Neuronal stem cell (in vitro differentiated cells): ENCODE data around the gene BBS9.

Source experiments
- DNase-seq: peaks from one replicate; pipeline ENCODE4 v3.0.0-alpha.2; 2013; ENCODE audit warnings: low spot score
- H2AFZ ChIP-seq: one replicate; pipeline ENCODE4 v1.6.1; 2013; ENCODE audit warnings: mild to moderate bottlenecking, low read length, inconsistent platforms
- H2AK5ac ChIP-seq: 2 replicates; pipeline ENCODE4 v1.6.1; 2013; ENCODE audit warnings: low read depth, mild to moderate bottlenecking, inconsistent platforms, low read length, moderate library complexity, mixed read lengths
- H2BK120ac ChIP-seq: 2 replicates; pipeline ENCODE4 v1.6.1; 2013; ENCODE audit warnings: low read depth, mild to moderate bottlenecking, inconsistent platforms, low read length, moderate library complexity, mixed read lengths
- H2BK12ac ChIP-seq: one replicate; pipeline ENCODE4 v1.6.1; 2013; ENCODE audit warnings: low read length, inconsistent platforms
- H2BK15ac ChIP-seq: 2 replicates; pipeline ENCODE4 v1.6.1; 2013; ENCODE audit warnings: mild to moderate bottlenecking, low read length, inconsistent platforms, mixed read lengths
- H2BK5ac ChIP-seq: one replicate; pipeline ENCODE4 v1.6.1; 2013; ENCODE audit warnings: inconsistent platforms, mild to moderate bottlenecking, low read length, moderate library complexity
- H3K14ac ChIP-seq: one replicate; pipeline ENCODE4 v1.6.1; 2013; ENCODE audit warnings: low read length, inconsistent platforms
- H3K18ac ChIP-seq: 2 replicates; pipeline ENCODE4 v1.6.1; 2013; ENCODE audit warnings: low read length, inconsistent platforms
- H3K23ac ChIP-seq: 2 replicates; pipeline ENCODE4 v1.6.1; 2013; ENCODE audit warnings: low read depth, mild to moderate bottlenecking, mixed read lengths, low read length, inconsistent platforms; ENCODE audit not compliant: poor library complexity
- H3K27ac ChIP-seq: replicated peaks from 3 replicates; pipeline ENCODE4 v1.5.1; 2013; ENCODE audit warnings: low read length, inconsistent platforms
- H3K27me3 ChIP-seq, 3 experiments: 2 replicates each; pipeline ENCODE4 v1.6.1; 2013; ENCODE audit warnings: low read length in 3 of 3, mild to moderate bottlenecking in 2 of 3, inconsistent platforms in 1 of 3, low read depth in 1 of 3, mixed read lengths in 1 of 3, moderate library complexity in 1 of 3; ENCODE audit not compliant: control insufficient read depth in 3 of 3, insufficient read depth in 3 of 3
- H3K36me3 ChIP-seq, 2 donors: replicated peaks in 1 of 2; 2 replicates each; pipeline ENCODE4 v1.6.1; 2013; ENCODE audit warnings: low read length in 2 of 2; ENCODE audit not compliant: control insufficient read depth in 2 of 2, insufficient read depth in 2 of 2
- H3K4ac ChIP-seq: 2 replicates; pipeline ENCODE4 v1.6.1; 2013; ENCODE audit warnings: inconsistent platforms, mild to moderate bottlenecking, low read length, moderate library complexity
- H3K4me1 ChIP-seq, 2 donors: 1 replicate in 1 of 2; 2 replicates in 1 of 2; pipeline ENCODE4 v1.6.1; 2013; ENCODE audit warnings: low read length in 2 of 2, low read depth in 1 of 2; ENCODE audit not compliant: control insufficient read depth in 2 of 2, insufficient read depth in 1 of 2
- H3K4me2 ChIP-seq: one replicate; pipeline ENCODE4 v1.6.1; 2013; ENCODE audit warnings: mild to moderate bottlenecking, low read length, inconsistent platforms; ENCODE audit not compliant: insufficient read depth, poor library complexity, severe bottlenecking
- H3K4me3 ChIP-seq, 2 donors: 2 replicates each; pipeline ENCODE4 v1.5.1; 2013; ENCODE audit warnings: low read length in 2 of 2, mild to moderate bottlenecking in 2 of 2, inconsistent platforms in 1 of 2, moderate library complexity in 1 of 2
- H3K79me1 ChIP-seq: one replicate; pipeline ENCODE4 v1.6.1; 2013; ENCODE audit warnings: low read depth, mild to moderate bottlenecking, inconsistent platforms, low read length, moderate library complexity
- H3K9ac ChIP-seq: one replicate; pipeline ENCODE4 v1.6.1; 2013; ENCODE audit warnings: mild to moderate bottlenecking, low read depth, low read length, inconsistent platforms; ENCODE audit not compliant: poor library complexity
- H3K9me3 ChIP-seq, 2 donors: replicated peaks in 1 of 2; 2 replicates each; pipeline versions ENCODE3 to v1.6.1; 2013; ENCODE audit warnings: low read length in 2 of 2, mild to moderate bottlenecking in 2 of 2, inconsistent platforms in 1 of 2, low read depth in 1 of 2, mixed read lengths in 1 of 2, moderate library complexity in 1 of 2; ENCODE audit not compliant: control insufficient read depth in 2 of 2, insufficient read depth in 1 of 2
- H4K8ac ChIP-seq: one replicate; pipeline ENCODE4 v1.6.1; 2013; ENCODE audit warnings: low read depth, mild to moderate bottlenecking, inconsistent platforms, low read length, moderate library complexity
- H4K91ac ChIP-seq: one replicate; pipeline ENCODE4 v1.6.1; 2013; ENCODE audit warnings: low read length, low read depth, mild to moderate bottlenecking, inconsistent platforms; ENCODE audit not compliant: poor library complexity
- WGBS, 2 donors: extraction: QIAGEN DNeasy Blood & Tissue Kit; methylation state at CpG; one replicate each; pipeline ENCODE4 v1.1.7; 2013; ENCODE audit warnings: missing lambda C conversion rate in 2 of 2, mixed read lengths in 1 of 2; ENCODE audit not compliant: insufficient read length in 2 of 2, insufficient replicate concordance in 1 of 2; ENCODE audit errors: extremely low coverage in 2 of 2; 5-methylcytosine and 5-hydroxymethylcytosine counted together

BBS9 gene

GRCh38 chr7:33220231-33220630, 90.9 kb downstream of the BBS9 start:
- Histone ChIP-seq H2AFZ (no peak overlapping the region), H2BK5ac (no peak overlapping the region), H4K8ac (no peak overlapping the region), H3K4me3 (no peak overlapping the region), H3K14ac (no peak overlapping the region), H3K27me3 (no peaks in the 10 kb centered on the region), H3K4ac (no peak overlapping the region), H4K91ac (no peak overlapping the region), H3K36me3 (no peaks in the 10 kb centered on the region), H3K4me2 (no peak overlapping the region), H3K27ac (no peak overlapping the region), H3K23ac (no peak overlapping the region), H3K9me3 (peaks cover 0 to 3% of the 10 kb centered on the region in 2 donors), H3K79me1 (no peaks in the 10 kb centered on the region), H3K9ac (no peak overlapping the region), H2AK5ac (no peak overlapping the region), H2BK12ac (no peak overlapping the region), H2BK120ac (no peak overlapping the region), H2BK15ac (no peak overlapping the region), H3K4me1 (no peaks in the 10 kb centered on the region), H3K18ac (no peak overlapping the region)
- no peak for DNase-seq
- no CpG with 5 or more reads among the region's 4 CpGs for WGBS, 2 donors

GRCh38 chr7:33221390-33221789, 92.0 kb downstream of the BBS9 start:
- H2BK12ac ChIP-seq: no peak overlapping the region
- no peak overlapping the region for H2AK5ac ChIP-seq
- no CpG with 5 or more reads among the region's 1 CpG for WGBS, 2 donors
- H3K4ac ChIP-seq: no peak overlapping the region
- H3K9me3 ChIP-seq: peaks cover 0 to 3% of the 10 kb centered on the region in 2 donors
- no peak overlapping the region for H3K23ac ChIP-seq
- H2BK5ac ChIP-seq: no peak overlapping the region
- no peaks in the 10 kb centered on the region for H3K36me3 ChIP-seq
- H3K27me3 ChIP-seq: no peaks in the 10 kb centered on the region
- no peak overlapping the region for H3K4me2 ChIP-seq
- no peak overlapping the region for H3K14ac ChIP-seq
- DNase-seq: no peak
- H2BK15ac ChIP-seq: no peak overlapping the region
- no peak overlapping the region for H4K8ac ChIP-seq
- H3K4me3 ChIP-seq: no peak overlapping the region
- no peak overlapping the region for H4K91ac ChIP-seq
- no peak overlapping the region for H2AFZ ChIP-seq
- H2BK120ac ChIP-seq: no peak overlapping the region
- no peak overlapping the region for H3K9ac ChIP-seq
- no peaks in the 10 kb centered on the region for H3K4me1 ChIP-seq
- H3K27ac ChIP-seq: no peak overlapping the region
- H3K79me1 ChIP-seq: no peaks in the 10 kb centered on the region
- no peak overlapping the region for H3K18ac ChIP-seq

GRCh38 chr7:33232632-33233145, 103.3 kb downstream of the BBS9 start:
- H3K36me3 ChIP-seq: no peaks in the 10 kb centered on the region
- no CpG with 5 or more reads among the region's 1 CpG for WGBS, 2 donors

GRCh38 chr7:33233659-33234058, 104.3 kb downstream of the BBS9 start:
- H3K4me3 ChIP-seq: no peak overlapping the region
- no peak overlapping the region for H2AFZ ChIP-seq
- H3K4ac ChIP-seq: no peak overlapping the region
- H3K23ac ChIP-seq: no peak overlapping the region
- no peak overlapping the region for H3K4me2 ChIP-seq
- H3K4me1 ChIP-seq: no peaks in the 10 kb centered on the region
- no peak overlapping the region for H4K91ac ChIP-seq
- no peaks in the 10 kb centered on the region for H3K27me3 ChIP-seq
- no peak overlapping the region for H2BK12ac ChIP-seq
- no peak overlapping the region for H4K8ac ChIP-seq
- no peaks in the 10 kb centered on the region for H3K9me3 ChIP-seq
- no peak overlapping the region for H3K18ac ChIP-seq
- no peaks in the 10 kb centered on the region for H3K36me3 ChIP-seq
- no peak overlapping the region for H2BK15ac ChIP-seq
- H2BK120ac ChIP-seq: no peak overlapping the region
- no peak overlapping the region for H2AK5ac ChIP-seq
- WGBS, 2 donors: no CpG with 5 or more reads among the region's 3 CpGs
- no peak overlapping the region for H2BK5ac ChIP-seq
- H3K27ac ChIP-seq: no peak overlapping the region
- no peak overlapping the region for H3K9ac ChIP-seq
- no peak overlapping the region for H3K14ac ChIP-seq
- H3K79me1 ChIP-seq: no peaks in the 10 kb centered on the region
- DNase-seq: no peak

More at GRCh38 chr7:33232632-33233145, 103.3 kb downstream of the BBS9 start:
- Histone ChIP-seq H3K4me3 (no peak overlapping the region), H3K18ac (no peak overlapping the region), H3K23ac (no peak overlapping the region), H3K4me1 (no peaks in the 10 kb centered on the region), H2BK120ac (no peak overlapping the region), H4K91ac (no peak overlapping the region), H3K14ac (no peak overlapping the region), H3K27ac (no peak overlapping the region), H4K8ac (no peak overlapping the region), H3K9me3 (no peaks in the 10 kb centered on the region), H2BK15ac (no peak overlapping the region), H2BK5ac (no peak overlapping the region), H2AK5ac (no peak overlapping the region), H3K9ac (no peak overlapping the region), H2AFZ (no peak overlapping the region), H2BK12ac (no peak overlapping the region), H3K4ac (no peak overlapping the region), H3K27me3 (no peaks in the 10 kb centered on the region), H3K4me2 (no peak overlapping the region), H3K79me1 (no peaks in the 10 kb centered on the region)
- no peak for DNase-seq
